Measurements from ENCODE around the gene ATAD1. TPM values are rescaled to one million over a fixed set of nuclear protein-coding genes. Genes with fewer than 3 reads are reported as not detected.

Gene ATAD1
- total RNA-seq, 1 experiment from 2014 or later: 37.9 TPM

Other genes with a start within 250 kb of the ATAD1 start
- not detected in 2 replicates for gene PAPSS2, start 158.3 kb downstream of the ATAD1 start, total RNA-seq (2014; rRNA removed; shearing (Covaris generic))
- 0.75 TPM in 1 of 2 replicates, not detected in the other for gene KLLN, start 45.3 kb upstream of the ATAD1 start, total RNA-seq (2014; rRNA removed; shearing (Covaris generic))
- 19.6 and 24.5 TPM in 2 replicates for gene PTEN, start 45.4 kb upstream of the ATAD1 start, total RNA-seq (2014; rRNA removed; shearing (Covaris generic))